ENCODE results near the gene KRTAP4-1.

KRTAP4-1 gene

DNA sequence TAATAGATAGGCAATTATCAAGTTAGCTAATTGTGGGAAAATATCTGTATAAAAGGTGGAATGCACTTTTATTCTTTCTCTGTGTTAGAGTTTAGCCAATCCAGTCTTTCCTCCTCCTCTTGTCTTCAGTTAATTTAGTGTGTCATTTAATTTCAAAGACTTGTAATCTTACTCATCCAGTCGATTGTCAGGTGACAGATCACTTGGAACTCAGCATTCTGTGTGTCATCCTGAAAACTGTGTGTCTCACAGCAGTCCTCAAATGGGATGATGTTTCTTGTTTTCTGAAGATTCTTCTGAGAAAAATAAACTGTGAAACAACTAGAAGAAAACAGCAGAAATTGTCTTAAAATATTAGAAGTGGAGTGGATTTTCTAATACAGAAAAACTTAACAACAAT is 290 bp upstream of the KRTAP4-1 start:
- no peak for DNase-seq (ENCODE audit: low read depth)
- TF ChIP-seq, protein P1, sequence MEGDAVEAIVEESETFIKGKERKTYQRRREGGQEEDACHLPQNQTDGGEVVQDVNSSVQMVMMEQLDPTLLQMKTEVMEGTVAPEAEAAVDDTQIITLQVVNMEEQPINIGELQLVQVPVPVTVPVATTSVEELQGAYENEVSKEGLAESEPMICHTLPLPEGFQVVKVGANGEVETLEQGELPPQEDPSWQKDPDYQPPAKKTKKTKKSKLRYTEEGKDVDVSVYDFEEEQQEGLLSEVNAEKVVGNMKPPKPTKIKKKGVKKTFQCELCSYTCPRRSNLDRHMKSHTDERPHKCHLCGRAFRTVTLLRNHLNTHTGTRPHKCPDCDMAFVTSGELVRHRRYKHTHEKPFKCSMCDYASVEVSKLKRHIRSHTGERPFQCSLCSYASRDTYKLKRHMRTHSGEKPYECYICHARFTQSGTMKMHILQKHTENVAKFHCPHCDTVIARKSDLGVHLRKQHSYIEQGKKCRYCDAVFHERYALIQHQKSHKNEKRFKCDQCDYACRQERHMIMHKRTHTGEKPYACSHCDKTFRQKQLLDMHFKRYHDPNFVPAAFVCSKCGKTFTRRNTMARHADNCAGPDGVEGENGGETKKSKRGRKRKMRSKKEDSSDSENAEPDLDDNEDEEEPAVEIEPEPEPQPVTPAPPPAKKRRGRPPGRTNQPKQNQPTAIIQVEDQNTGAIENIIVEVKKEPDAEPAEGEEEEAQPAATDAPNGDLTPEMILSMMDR (conservative IDR thresholded peaks at IDR 0.05; ENCODE audit: low read length), result no peak
- H3K4me3 ChIP-seq (ENCODE audit: low read length), result no peak overlapping the region

DNA sequence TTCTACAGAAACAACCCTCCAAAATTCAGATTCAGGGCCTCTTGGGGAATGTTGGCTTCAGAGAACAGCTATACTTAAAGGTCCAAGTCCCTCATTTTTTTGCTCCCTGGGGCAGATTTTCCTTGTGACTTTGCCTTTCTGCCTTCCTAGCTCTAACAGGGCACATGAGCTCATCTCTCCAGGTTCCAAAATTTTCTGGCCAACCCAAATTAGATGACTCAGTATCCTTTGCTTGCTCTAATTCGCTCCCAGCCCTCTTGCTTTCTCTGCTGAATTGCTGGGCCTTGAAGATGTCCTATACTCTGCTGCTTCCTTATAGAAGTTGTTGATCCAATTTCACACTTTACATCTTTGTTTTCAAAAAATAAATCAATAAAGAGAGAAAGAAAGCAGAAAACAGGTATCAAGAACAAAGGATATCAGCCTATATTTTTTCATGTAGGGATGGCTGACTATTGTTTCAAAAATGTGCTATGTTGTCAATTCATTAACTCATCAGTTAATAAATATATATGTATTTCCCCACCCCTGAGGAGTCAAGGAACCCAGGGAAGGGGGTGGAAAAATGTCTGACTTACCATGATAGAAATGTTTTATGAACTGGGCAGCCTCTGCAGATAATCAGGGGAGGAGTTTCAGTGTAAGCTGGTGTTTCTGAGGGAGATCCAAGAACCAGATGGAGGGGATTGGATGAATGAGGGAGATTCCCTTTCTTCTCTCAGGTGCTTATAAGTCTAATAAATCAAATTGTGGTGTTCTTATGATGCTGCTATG is 5.7 kb downstream of the KRTAP4-1 start:
- H3K4me3 ChIP-seq (ENCODE audit: low read length), result no peak overlapping the region
- TF ChIP-seq, protein P1 (conservative IDR thresholded peaks at IDR 0.05; ENCODE audit: low read length), result no peak
- DNase-seq (ENCODE audit: low read depth), result peak; percentile 58

DNA sequence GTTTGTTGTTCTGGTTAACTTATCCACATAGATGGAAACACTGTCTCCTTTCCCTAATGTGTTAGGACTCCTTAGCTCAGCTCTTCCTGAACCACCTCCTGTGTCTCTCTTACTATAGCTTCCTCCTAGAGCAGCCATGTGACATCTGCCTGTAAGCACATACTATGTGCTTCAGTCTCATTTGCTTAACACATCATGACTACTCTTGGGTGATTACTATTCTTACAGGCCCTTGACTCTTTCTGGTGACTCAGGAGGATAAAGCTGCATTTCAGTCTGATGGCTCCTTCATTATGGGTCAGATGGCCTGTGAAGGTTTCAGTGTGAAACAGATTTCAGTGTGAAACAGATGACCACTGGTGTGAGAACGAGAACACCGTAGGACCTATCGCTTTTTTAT is 6.4 kb downstream of the KRTAP4-1 start:
- TF ChIP-seq, protein P1 (conservative IDR thresholded peaks at IDR 0.05; ENCODE audit: low read length), result no peak
- no peak overlapping the region for H3K4me3 ChIP-seq (ENCODE audit: low read length)
- DNase-seq (ENCODE audit: low read depth), result peak; percentile 46

DNA sequence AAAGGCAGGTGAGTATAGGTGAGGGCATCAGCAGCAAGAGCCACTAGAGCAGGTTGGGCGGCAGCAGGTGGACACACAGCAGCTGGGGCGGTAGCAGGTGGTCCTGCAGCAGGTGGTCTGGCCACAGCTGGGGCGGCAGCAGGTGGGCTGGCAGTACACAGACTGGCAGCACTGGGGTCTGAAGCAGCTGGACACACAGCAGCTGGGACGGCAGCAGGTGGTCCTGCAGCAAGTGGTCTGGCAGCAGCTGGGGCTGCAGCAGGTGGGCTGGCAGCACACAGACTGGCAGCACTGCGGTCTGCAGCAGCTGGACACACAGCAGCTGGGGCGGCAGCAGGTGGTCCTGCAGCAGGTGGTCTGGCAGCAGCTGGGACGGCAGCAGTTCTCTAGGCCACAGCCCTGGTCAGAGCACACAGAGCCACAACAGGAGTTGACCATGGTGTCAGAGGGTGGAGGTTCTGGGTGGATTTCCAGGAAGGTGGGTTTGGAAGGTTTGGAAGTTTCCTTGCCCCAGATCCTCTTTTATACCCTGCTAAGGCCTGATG is 6.9 kb downstream of the KRTAP4-1 start, which contains the start of gene KRTAP4-2:
Gene KRTAP4-2, minus strand, starts transcription at position 495 of the 545 bp plus-strand sequence. Its CDS starts 57 bp downstream, at position 438.
- TF ChIP-seq, protein P1 (conservative IDR thresholded peaks at IDR 0.05; ENCODE audit: low read length), result no peak
- DNase-seq (ENCODE audit: low read depth), result no peak
- no peak within 1 kb of the TSS for H3K4me3 ChIP-seq (ENCODE audit: low read length)

DNA sequence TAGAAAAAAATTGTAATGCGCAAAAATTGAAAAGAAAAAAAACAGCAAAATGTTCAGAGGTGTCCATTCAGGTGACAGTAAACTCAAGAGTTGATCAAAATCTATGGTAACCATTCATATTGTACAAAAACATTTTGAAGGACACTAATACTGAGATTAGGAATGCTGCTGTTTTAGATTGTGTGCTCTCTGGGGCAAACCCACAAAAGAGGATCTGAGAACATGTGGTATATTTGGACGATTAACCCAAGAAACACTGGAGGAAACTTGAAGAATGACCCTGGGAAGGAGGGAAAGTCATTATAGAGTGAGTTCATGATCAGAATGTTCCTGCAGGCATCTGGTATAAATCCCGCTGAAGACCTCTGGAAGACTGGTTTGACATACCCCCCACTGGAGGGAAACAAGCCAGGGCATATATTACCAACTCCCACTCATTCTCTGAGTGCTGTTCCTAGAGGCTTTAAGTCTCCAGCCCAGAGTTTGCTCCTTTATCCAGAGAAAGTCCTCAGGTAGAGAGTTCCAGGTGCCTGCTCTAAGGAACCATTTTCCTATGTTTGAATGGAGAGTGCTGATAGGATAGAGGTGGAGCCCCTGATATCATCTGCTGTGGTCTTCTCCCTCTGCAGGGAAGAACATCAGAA is 7.8 kb downstream of the KRTAP4-1 start:
- TF ChIP-seq, protein P1 (conservative IDR thresholded peaks at IDR 0.05; ENCODE audit: low read length), result no peak
- H3K4me3 ChIP-seq (ENCODE audit: low read length), result no peak overlapping the region
- no peak for DNase-seq (ENCODE audit: low read depth)

DNA sequence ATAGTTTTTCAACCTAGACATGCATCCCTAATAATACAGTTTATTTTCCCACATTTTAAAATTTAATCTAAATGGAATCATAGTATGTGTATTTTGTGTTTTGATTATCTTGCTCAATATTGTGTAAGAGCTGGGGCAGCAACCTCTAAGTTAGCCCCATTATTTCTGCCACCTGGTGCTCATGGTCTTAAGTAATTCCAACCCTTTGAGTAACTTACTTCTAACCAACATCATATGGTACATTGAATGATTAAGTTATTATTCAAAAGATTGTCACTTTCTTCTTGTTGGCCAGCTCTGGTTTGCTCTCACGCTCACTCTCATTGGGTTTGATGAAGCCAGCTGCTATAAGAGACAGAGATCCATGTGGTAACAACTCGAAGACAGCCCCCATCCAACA is 12.8 kb downstream of the KRTAP4-1 start:
- no peak overlapping the region for H3K4me3 ChIP-seq (ENCODE audit: low read length)
- TF ChIP-seq, protein P1 (conservative IDR thresholded peaks at IDR 0.05; ENCODE audit: low read length), result no peak
- peak; percentile 91 for DNase-seq (ENCODE audit: low read depth)
